Measurements from ENCODE around the gene WDR81.

Gene WDR81

DNA sequence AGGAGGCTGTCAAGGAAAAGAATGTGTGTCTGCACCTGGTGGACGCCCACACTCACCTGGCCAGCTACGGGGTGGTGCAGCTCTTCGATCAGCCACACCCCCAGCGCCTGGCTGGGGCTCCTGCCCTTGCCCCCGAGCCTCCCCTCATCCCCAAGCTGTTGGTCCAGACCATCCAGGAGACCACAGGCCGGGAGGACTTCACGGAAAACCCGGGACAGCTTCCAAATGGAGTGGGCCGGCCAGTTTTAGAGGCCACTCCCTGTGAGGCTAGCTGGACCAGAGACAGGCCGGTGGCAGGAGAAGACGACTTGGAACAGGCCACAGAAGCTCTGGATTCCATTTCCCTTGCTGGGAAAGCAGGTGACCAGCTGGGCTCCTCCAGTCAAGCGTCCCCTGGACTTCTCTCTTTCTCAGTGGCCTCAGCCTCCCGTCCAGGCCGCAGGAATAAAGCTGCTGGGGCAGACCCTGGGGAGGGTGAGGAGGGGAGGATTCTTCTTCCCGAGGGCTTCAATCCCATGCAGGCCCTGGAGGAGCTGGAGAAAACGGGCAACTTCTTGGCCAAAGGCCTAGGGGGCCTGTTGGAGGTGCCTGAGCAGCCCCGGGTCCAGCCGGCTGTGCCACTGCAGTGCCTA, 2.2 kb downstream of the WDR81 start:
- Histone ChIP-seq H3K27me3 (ENCODE audit: insufficient read depth, low read depth, severe bottlenecking) (no peaks in the 10 kb centered on the region), H3K9me3 (ENCODE audit: severe bottlenecking) (no peaks in the 10 kb centered on the region), H3K36me3 (peaks cover 18% of the 10 kb centered on the region), H3K4me3 (ENCODE audit: low read depth, low read length) (no peak overlapping the region), H3K27ac (no peak overlapping the region)
- TF ChIP-seq, protein P1, sequence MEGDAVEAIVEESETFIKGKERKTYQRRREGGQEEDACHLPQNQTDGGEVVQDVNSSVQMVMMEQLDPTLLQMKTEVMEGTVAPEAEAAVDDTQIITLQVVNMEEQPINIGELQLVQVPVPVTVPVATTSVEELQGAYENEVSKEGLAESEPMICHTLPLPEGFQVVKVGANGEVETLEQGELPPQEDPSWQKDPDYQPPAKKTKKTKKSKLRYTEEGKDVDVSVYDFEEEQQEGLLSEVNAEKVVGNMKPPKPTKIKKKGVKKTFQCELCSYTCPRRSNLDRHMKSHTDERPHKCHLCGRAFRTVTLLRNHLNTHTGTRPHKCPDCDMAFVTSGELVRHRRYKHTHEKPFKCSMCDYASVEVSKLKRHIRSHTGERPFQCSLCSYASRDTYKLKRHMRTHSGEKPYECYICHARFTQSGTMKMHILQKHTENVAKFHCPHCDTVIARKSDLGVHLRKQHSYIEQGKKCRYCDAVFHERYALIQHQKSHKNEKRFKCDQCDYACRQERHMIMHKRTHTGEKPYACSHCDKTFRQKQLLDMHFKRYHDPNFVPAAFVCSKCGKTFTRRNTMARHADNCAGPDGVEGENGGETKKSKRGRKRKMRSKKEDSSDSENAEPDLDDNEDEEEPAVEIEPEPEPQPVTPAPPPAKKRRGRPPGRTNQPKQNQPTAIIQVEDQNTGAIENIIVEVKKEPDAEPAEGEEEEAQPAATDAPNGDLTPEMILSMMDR (IDR thresholded peaks at IDR 0.05; ENCODE audit: low read depth, low read length): no peak
- no peak for DNase-seq

DNA sequence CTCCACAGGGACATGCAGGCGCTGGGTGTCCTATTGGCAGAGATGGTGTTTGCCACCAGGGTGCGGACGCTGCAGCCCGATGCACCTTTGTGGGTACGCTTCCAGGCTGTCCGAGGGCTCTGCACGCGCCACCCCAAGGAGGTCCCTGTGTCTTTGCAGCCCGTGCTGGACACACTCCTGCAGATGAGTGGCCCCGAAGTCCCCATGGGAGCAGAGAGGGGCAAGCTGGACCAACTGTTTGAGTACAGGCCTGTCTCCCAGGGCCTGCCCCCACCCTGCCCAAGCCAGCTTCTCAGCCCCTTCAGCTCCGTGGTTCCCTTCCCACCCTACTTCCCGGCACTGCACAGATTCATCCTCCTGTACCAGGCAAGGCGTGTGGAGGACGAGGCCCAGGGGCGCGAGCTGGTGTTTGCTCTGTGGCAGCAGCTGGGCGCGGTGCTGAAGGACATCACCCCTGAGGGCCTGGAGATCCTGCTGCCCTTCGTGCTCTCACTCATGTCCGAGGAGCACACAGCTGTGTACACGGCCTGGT, 2.8 kb downstream of the WDR81 start:
- DNase-seq: no peak
- no peak overlapping the region for H3K4me3 ChIP-seq (ENCODE audit: low read depth, low read length)
- TF ChIP-seq, protein P1 (IDR thresholded peaks at IDR 0.05; ENCODE audit: low read depth, low read length): no peak
- H3K27ac ChIP-seq: no peak overlapping the region
- H3K9me3 ChIP-seq (ENCODE audit: severe bottlenecking): no peaks in the 10 kb centered on the region
- peaks cover 18% of the 10 kb centered on the region for H3K36me3 ChIP-seq
- H3K27me3 ChIP-seq (ENCODE audit: insufficient read depth, low read depth, severe bottlenecking): no peaks in the 10 kb centered on the region

DNA sequence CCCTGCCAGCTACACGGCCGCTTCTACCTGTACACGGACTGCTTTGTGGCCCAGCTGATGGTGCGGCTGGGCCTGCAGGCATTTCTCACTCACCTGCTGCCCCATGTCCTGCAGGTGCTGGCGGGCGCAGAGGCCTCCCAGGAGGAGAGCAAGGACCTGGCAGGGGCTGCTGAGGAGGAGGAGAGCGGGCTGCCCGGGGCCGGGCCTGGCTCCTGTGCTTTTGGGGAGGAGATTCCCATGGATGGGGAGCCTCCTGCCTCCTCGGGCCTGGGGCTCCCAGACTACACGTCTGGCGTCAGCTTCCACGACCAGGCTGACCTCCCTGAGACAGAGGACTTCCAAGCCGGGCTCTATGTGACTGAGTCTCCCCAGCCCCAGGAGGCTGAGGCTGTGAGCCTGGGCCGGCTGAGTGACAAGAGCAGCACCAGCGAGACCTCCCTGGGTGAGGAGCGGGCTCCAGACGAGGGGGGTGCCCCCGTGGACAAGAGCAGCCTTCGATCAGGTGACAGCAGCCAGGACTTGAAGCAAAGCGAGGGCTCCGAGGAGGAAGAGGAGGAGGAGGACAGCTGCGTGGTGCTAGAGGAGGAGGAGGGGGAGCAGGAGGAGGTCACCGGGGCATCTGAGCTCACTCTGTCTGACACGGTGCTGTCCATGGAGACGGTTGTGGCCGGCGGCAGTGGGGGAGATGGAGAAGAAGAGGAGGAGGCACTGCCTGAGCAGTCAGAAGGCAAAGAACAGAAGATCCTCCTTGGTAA, 3.5 kb downstream of the WDR81 start:
- Histone ChIP-seq H3K36me3 (peaks cover 18% of the 10 kb centered on the region), H3K27me3 (ENCODE audit: insufficient read depth, low read depth, severe bottlenecking) (no peaks in the 10 kb centered on the region), H3K4me3 (ENCODE audit: low read depth, low read length) (no peak overlapping the region), H3K9me3 (ENCODE audit: severe bottlenecking) (no peaks in the 10 kb centered on the region), H3K27ac (no peak overlapping the region)
- no peak for DNase-seq
- TF ChIP-seq, protein P1 (IDR thresholded peaks at IDR 0.05; ENCODE audit: low read depth, low read length): no peak

DNA sequence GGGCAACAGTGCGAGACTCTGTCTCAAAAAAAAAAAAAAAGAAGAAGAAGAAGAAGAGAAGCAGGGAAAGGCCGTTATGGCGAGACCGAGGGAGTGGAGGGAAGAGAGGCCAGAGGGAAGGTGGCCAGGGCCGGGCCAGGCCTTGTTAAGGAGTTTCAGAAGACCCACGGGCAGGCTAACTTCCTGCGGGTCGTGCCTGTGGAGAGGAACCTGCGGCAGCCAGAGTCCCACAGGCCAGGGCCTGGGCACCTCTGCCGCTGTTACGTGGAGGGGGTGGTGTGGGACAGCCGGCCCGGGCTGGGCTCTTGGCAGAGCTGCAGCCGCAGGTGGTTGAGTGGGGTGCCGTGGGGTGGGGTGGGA, 5.4 kb downstream of the WDR81 start:
- H3K27ac ChIP-seq: no peak overlapping the region
- TF ChIP-seq, protein P1 (IDR thresholded peaks at IDR 0.05; ENCODE audit: low read depth, low read length): no peak

DNA sequence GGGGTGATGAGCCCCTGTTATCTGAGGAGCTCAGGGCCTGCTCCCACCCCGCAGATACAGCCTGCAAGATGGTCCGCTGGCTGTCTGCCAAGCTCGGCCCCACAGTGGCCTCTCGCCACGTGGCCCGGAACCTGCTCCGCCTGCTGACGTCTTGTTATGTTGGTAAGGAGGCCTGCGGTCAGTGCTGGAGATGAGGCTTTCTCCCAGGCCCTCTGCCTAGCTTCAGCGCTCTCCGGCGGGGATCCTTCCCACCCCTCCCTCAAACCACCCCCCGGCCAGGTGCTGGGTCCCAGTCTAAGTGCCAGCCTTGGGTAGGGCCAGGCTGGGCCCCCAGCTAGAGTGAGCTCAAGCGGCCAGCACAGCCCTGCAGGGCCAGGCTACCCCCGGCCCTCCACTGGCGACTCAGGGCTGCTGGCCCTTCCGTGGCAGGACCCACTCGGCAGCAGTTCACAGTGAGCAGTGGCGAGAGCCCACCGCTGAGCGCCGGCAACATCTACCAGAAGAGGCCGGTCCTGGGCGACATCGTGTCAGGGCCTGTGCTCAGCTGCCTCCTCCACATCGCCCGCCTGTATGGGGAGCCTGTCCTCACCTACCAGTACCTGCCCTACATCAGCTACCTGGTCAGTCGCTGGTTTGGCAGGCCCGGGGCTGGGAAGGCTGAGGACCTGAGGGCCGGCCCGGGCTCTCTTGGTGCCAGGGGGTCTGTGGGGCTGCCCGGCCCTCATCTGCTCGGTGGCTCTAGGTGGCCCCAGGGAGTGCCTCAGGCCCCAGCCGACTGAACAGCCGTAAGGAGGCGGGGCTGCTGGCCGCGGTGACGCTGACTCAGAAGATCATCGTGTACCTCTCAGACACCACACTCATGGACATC, 6.1 kb downstream of the WDR81 start:
- TF ChIP-seq, protein P1 (IDR thresholded peaks at IDR 0.05; ENCODE audit: low read depth, low read length): no peak
- DNase-seq: no peak
- Histone ChIP-seq H3K4me3 (ENCODE audit: low read depth, low read length) (no peak overlapping the region), H3K36me3 (peaks cover 18% of the 10 kb centered on the region), H3K27me3 (ENCODE audit: insufficient read depth, low read depth, severe bottlenecking) (no peaks in the 10 kb centered on the region), H3K9me3 (ENCODE audit: severe bottlenecking) (no peaks in the 10 kb centered on the region), H3K27ac (no peak overlapping the region)

More for the DNA sequence above, 5.4 kb downstream of the WDR81 start:
- peaks cover 18% of the 10 kb centered on the region for H3K36me3 ChIP-seq
- no peak for DNase-seq
- H3K4me3 ChIP-seq (ENCODE audit: low read depth, low read length): no peak overlapping the region
- no peaks in the 10 kb centered on the region for H3K27me3 ChIP-seq (ENCODE audit: insufficient read depth, low read depth, severe bottlenecking)
- H3K9me3 ChIP-seq (ENCODE audit: severe bottlenecking): no peaks in the 10 kb centered on the region

Measured in WERI-Rb-1 (cell line).